ENCODE data around the gene SLC12A8. TPM values are rescaled to one million over a fixed set of nuclear protein-coding genes. Genes with fewer than 3 reads are reported as not detected.

SLC12A8 gene
- total RNA-seq, 1 donor from 2014 or later = 2.2 TPM

DNA sequence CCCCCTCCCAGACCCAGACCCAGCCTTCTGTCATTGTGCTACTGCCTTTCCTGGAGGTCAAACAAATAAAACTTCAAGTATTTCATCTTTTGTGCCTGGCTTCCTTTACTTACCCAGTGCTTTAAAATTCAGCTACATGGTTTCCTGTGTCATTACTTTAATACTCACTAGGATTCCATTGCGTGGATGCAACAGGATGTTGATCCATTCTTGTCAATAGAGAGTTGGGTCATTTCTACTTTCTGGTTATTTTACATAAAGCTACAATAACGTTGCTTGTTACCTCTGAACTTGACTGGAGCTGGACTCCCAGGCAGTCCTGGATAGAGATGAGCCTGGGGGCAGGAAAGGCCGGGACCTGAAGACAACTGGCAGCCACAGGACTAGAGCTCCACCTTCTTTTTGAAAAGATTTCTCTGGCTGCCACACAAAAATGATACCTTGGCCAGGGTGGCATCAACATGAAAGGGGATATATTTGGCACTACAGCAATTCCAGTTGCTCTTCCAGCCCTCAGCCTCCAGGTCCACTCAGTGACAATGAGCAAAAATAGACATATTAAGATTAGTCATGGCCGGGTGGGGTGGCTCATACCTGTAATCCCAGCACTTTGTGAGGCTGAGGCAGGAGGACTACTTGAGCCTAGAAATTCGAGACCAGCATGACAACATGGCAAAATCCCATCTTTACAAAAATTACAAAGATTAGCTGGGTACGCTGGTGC is 133.4 kb downstream of the SLC12A8 start:
- DNase-seq (ENCODE audit: low spot score) = no peak
- H3K4me1 Mint-ChIP-seq = peaks cover 26% of the 10 kb centered on the region
- H3K36me3 Mint-ChIP-seq = peaks cover 2% of the 10 kb centered on the region
- no peak overlapping the region for H3K27ac ChIP-seq
- no peaks in the 10 kb centered on the region for H3K79me2 ChIP-seq (ENCODE audit: low read depth)
- H2AFZ ChIP-seq (replicated peaks) = no peak overlapping the region
- no peak overlapping the region for H3K4me2 ChIP-seq
- no peak overlapping the region for H3K27ac Mint-ChIP-seq
- H3F3A ChIP-seq (ENCODE audit: low read depth) = no peaks in the 10 kb centered on the region
- no peaks in the 10 kb centered on the region for H3K9me3 ChIP-seq (ENCODE audit: low read depth)
- no peak overlapping the region for H3K4me3 Mint-ChIP-seq
- H3K27me3 ChIP-seq = no peaks in the 10 kb centered on the region
- H3K9me3 Mint-ChIP-seq = no peaks in the 10 kb centered on the region
- no peak for TF ChIP-seq EZH2 (IDR thresholded peaks at IDR 0.05)
- TF ChIP-seq EZH2phosphoT487 (IDR thresholded peaks at IDR 0.05) = no peak
- TF ChIP-seq, protein P1, sequence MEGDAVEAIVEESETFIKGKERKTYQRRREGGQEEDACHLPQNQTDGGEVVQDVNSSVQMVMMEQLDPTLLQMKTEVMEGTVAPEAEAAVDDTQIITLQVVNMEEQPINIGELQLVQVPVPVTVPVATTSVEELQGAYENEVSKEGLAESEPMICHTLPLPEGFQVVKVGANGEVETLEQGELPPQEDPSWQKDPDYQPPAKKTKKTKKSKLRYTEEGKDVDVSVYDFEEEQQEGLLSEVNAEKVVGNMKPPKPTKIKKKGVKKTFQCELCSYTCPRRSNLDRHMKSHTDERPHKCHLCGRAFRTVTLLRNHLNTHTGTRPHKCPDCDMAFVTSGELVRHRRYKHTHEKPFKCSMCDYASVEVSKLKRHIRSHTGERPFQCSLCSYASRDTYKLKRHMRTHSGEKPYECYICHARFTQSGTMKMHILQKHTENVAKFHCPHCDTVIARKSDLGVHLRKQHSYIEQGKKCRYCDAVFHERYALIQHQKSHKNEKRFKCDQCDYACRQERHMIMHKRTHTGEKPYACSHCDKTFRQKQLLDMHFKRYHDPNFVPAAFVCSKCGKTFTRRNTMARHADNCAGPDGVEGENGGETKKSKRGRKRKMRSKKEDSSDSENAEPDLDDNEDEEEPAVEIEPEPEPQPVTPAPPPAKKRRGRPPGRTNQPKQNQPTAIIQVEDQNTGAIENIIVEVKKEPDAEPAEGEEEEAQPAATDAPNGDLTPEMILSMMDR (IDR thresholded peaks at IDR 0.05) = no peak
- no peak overlapping the region for H3K9ac ChIP-seq
- peaks cover 13% of the 10 kb centered on the region for H3K4me1 ChIP-seq
- H3K27me3 Mint-ChIP-seq (ENCODE audit: insufficient read depth, low read depth) = peaks cover 8% of the 10 kb centered on the region
- no peak overlapping the region for H3K4me3 ChIP-seq
- H4K20me1 ChIP-seq (ENCODE audit: low read depth) = no peaks in the 10 kb centered on the region
- H3K36me3 ChIP-seq = no peaks in the 10 kb centered on the region

DNA sequence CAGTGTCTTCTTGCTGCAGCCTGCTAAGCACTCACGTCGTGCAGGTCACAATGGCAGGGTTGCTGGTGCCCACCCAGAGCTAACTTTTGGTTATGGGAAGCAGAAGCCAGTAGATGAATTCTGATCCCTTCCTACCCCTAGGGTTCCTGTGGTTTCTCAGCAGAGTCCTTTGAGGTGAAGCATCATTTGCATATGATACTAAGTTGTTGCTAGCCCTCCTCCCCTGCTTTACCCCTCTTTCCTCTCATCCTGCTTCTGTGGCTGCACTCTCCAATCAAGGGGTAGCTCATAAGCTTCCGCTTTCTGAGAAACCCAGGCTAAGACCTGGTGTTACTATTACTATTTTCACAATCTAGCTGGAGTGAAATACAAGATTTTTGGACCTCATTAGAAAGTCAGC is 134.7 kb downstream of the SLC12A8 start:
- Histone ChIP-seq H3F3A (ENCODE audit: low read depth) (no peaks in the 10 kb centered on the region), H3K9me3 (ENCODE audit: low read depth) (no peaks in the 10 kb centered on the region), H4K20me1 (ENCODE audit: low read depth) (no peaks in the 10 kb centered on the region), H3K79me2 (ENCODE audit: low read depth) (no peaks in the 10 kb centered on the region), H3K27ac (no peak overlapping the region), H3K9ac (no peak overlapping the region), H3K4me1 (peaks cover 13% of the 10 kb centered on the region), H3K4me3 (no peak overlapping the region), H3K36me3 (no peaks in the 10 kb centered on the region), H2AFZ (replicated peaks) (no peak overlapping the region), H3K27me3 (no peaks in the 10 kb centered on the region), H3K4me2 (no peak overlapping the region)
- Mint-ChIP-seq H3K4me3 (no peak overlapping the region), H3K36me3 (no peaks in the 10 kb centered on the region), H3K4me1 (peaks cover 26% of the 10 kb centered on the region), H3K27ac (no peak overlapping the region), H3K9me3 (no peaks in the 10 kb centered on the region), H3K27me3 (ENCODE audit: insufficient read depth, low read depth) (peaks cover 10% of the 10 kb centered on the region)
- DNase-seq (ENCODE audit: low spot score) = no peak
- TF ChIP-seq EZH2 (IDR thresholded peaks at IDR 0.05) (no peak), EZH2phosphoT487 (IDR thresholded peaks at IDR 0.05) (no peak)
- TF ChIP-seq, protein P1 (IDR thresholded peaks at IDR 0.05) = no peak

DNA sequence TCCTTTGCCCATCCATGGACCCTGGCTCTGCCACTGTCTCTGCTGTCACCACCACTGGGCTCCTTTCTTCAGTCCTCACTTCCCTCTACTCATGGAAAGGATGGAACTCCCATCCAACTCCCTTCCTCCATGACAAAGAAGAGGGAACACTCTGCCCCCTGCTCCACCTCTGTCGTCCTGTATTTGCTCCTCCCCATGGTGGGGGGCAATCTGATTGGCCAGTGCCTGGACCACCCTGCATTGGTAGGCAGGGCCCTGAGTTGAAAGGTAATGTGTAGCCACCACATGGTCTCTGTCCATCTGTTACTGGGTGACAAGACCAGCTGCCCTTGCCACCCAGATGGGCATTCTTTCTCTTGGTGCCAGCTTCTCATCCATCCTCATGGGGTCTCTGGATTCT is 136.1 kb downstream of the SLC12A8 start:
- no peak for DNase-seq (ENCODE audit: low spot score)
- Mint-ChIP-seq H3K27me3 (ENCODE audit: insufficient read depth, low read depth) (peaks cover 15% of the 10 kb centered on the region), H3K27ac (no peak overlapping the region), H3K4me3 (no peak overlapping the region), H3K4me1 (peaks cover 23% of the 10 kb centered on the region), H3K36me3 (no peaks in the 10 kb centered on the region), H3K9me3 (no peaks in the 10 kb centered on the region)
- no peak overlapping the region for H3K4me3 ChIP-seq
- H3F3A ChIP-seq (ENCODE audit: low read depth) = no peaks in the 10 kb centered on the region
- H3K4me2 ChIP-seq = no peak overlapping the region
- no peaks in the 10 kb centered on the region for H3K9me3 ChIP-seq (ENCODE audit: low read depth)
- no peaks in the 10 kb centered on the region for H4K20me1 ChIP-seq (ENCODE audit: low read depth)
- peak overlapping the region; percentile 72 for H2AFZ ChIP-seq (replicated peaks)
- H3K27ac ChIP-seq = no peak overlapping the region
- H3K4me1 ChIP-seq = peaks cover 13% of the 10 kb centered on the region
- H3K79me2 ChIP-seq (ENCODE audit: low read depth) = no peaks in the 10 kb centered on the region
- H3K9ac ChIP-seq = no peak overlapping the region
- no peaks in the 10 kb centered on the region for H3K27me3 ChIP-seq
- H3K36me3 ChIP-seq = no peaks in the 10 kb centered on the region
- no peak for TF ChIP-seq EZH2phosphoT487 (IDR thresholded peaks at IDR 0.05)
- TF ChIP-seq, protein P1 (IDR thresholded peaks at IDR 0.05) = no peak
- no peak for TF ChIP-seq EZH2 (IDR thresholded peaks at IDR 0.05)
